ENCODE data around the gene EDDM3A. TPM values are rescaled to one million over a fixed set of nuclear protein-coding genes. Genes with fewer than 3 reads are reported as not detected.

Gene EDDM3A
- total RNA-seq, 2 donors from 2014 or later, result not detected

- Histone ChIP-seq H3K4me3 (ENCODE audit: low read length) (no peak overlapping the region), H3K9me3 (ENCODE audit: control insufficient read depth, low read length) (no peaks in the 10 kb centered on the region), H3K27me3 (ENCODE audit: control insufficient read depth, insufficient read depth, low read length, poor library complexity, severe bottlenecking) (no peaks in the 10 kb centered on the region), H3K4me1 (ENCODE audit: control insufficient read depth, insufficient read depth, low read length) (peaks cover 6% of the 10 kb centered on the region), H3K36me3 (ENCODE audit: control insufficient read depth, insufficient read depth, low read length) (no peaks in the 10 kb centered on the region), H3K9ac (ENCODE audit: extremely low read depth, low read length, poor library complexity, severe bottlenecking) (no peak overlapping the region), H3K27ac (ENCODE audit: low read depth, low read length) (peak overlapping the region; percentile 19)
- DNase-seq, result peak; percentile 49
- no peak for TF ChIP-seq CTCF (conservative IDR thresholded peaks at IDR 0.05)
- no peaks in the 10 kb centered on the region for H3K9me3 Mint-ChIP-seq
- no peaks in the 10 kb centered on the region for H3K27me3 Mint-ChIP-seq (ENCODE audit: insufficient read depth)
- H3K4me3 Mint-ChIP-seq, result no peak overlapping the region
- WGBS, 2 experiments (ENCODE audit: insufficient coverage in 1 of 2, insufficient read length in 1 of 2), result 60 to 76% methylated on average over 3 to 4 of the region's 4 CpGs
- no peaks in the 10 kb centered on the region for H3K36me3 Mint-ChIP-seq (ENCODE audit: low read depth)
- peak overlapping the region; percentile 25 for H3K27ac Mint-ChIP-seq
- peaks cover 29% of the 10 kb centered on the region for H3K4me1 Mint-ChIP-seq
Measured at GRCh38 chr14:20781803-20782202, 36.1 kb downstream of the EDDM3A start.

GRCh38 chr14:20782280-20782890 is 36.7 kb downstream of the EDDM3A start:
- Histone ChIP-seq H3K4me1 (ENCODE audit: control insufficient read depth, insufficient read depth, low read length) (peaks cover 6% of the 10 kb centered on the region), H3K27ac (ENCODE audit: low read depth, low read length) (peak overlapping the region; percentile 19), H3K9me3 (ENCODE audit: control insufficient read depth, low read length) (no peaks in the 10 kb centered on the region), H3K36me3 (ENCODE audit: control insufficient read depth, insufficient read depth, low read length) (no peaks in the 10 kb centered on the region), H3K27me3 (ENCODE audit: control insufficient read depth, insufficient read depth, low read length, poor library complexity, severe bottlenecking) (no peaks in the 10 kb centered on the region), H3K9ac (ENCODE audit: extremely low read depth, low read length, poor library complexity, severe bottlenecking) (no peak overlapping the region), H3K4me3 (ENCODE audit: low read length) (no peak overlapping the region)
- DNase-seq, result no peak
- no peaks in the 10 kb centered on the region for H3K27me3 Mint-ChIP-seq (ENCODE audit: insufficient read depth)
- WGBS, 2 experiments (ENCODE audit: insufficient coverage in 1 of 2, insufficient read length in 1 of 2), result 60 to 69% methylated on average over 5 of the region's 5 CpGs
- peaks cover 29% of the 10 kb centered on the region for H3K4me1 Mint-ChIP-seq
- no peak overlapping the region for H3K4me3 Mint-ChIP-seq
- no peaks in the 10 kb centered on the region for H3K36me3 Mint-ChIP-seq (ENCODE audit: low read depth)
- no peak for TF ChIP-seq CTCF (conservative IDR thresholded peaks at IDR 0.05)
- H3K27ac Mint-ChIP-seq, result peak overlapping the region; percentile 25
- H3K9me3 Mint-ChIP-seq, result no peaks in the 10 kb centered on the region

- WGBS, 2 experiments (ENCODE audit: insufficient coverage in 1 of 2, insufficient read length in 1 of 2), result 93 to 100% methylated on average over 2 to 3 of the region's 4 CpGs
- DNase-seq, result no peak
- H3K4me1 Mint-ChIP-seq, result peaks cover 44% of the 10 kb centered on the region
Measured at GRCh38 chr14:20787025-20787424, 41.3 kb downstream of the EDDM3A start.

More at GRCh38 chr14:20787025-20787424, 41.3 kb downstream of the EDDM3A start:
- H3K9me3 Mint-ChIP-seq, result no peaks in the 10 kb centered on the region
- no peak overlapping the region for H3K27ac Mint-ChIP-seq
- H3K4me3 ChIP-seq (ENCODE audit: low read length), result no peak overlapping the region
- H3K4me3 Mint-ChIP-seq, result no peak overlapping the region
- no peak overlapping the region for H3K9ac ChIP-seq (ENCODE audit: extremely low read depth, low read length, poor library complexity, severe bottlenecking)
- H3K4me1 ChIP-seq (ENCODE audit: control insufficient read depth, insufficient read depth, low read length), result peaks cover 12% of the 10 kb centered on the region
- H3K36me3 ChIP-seq (ENCODE audit: control insufficient read depth, insufficient read depth, low read length), result no peaks in the 10 kb centered on the region
- H3K27ac ChIP-seq (ENCODE audit: low read depth, low read length), result no peak overlapping the region
- TF ChIP-seq CTCF (conservative IDR thresholded peaks at IDR 0.05), result no peak
- no peaks in the 10 kb centered on the region for H3K36me3 Mint-ChIP-seq (ENCODE audit: low read depth)
- no peaks in the 10 kb centered on the region for H3K9me3 ChIP-seq (ENCODE audit: control insufficient read depth, low read length)
- H3K27me3 ChIP-seq (ENCODE audit: control insufficient read depth, insufficient read depth, low read length, poor library complexity, severe bottlenecking), result no peaks in the 10 kb centered on the region
- H3K27me3 Mint-ChIP-seq (ENCODE audit: insufficient read depth), result no peaks in the 10 kb centered on the region
